SK-N-SH (cell line): Measurements from ENCODE around the gene SIDT2. TPM values are rescaled to one million over a fixed set of nuclear protein-coding genes. Genes with fewer than 3 reads are reported as not detected.

Experiments used
- CTCF ChIA-PET: fragments of 300-600, 350-600 bp; formaldehyde crosslinking; extraction: SDS; loops from one replicate; lab custom pipeline; 2021; lab: Yijun Ruan, JAX
- POLR2A ChIA-PET: fragments of 350-600 bp; sonication (Branson Sonifier 250); formaldehyde crosslinking; extraction: SDS; loops from one replicate; lab custom pipeline; 2020; ENCODE audit warnings: antibody characterized with exemption, inconsistent platforms; lab: Yijun Ruan, JAX
- DNase-seq: peaks from one replicate; pipeline ENCODE4 v3.0.0; 2012
- H2AFZ ChIP-seq: fragments of 200-600 bp; sonication (generic); 2 replicates; pipeline ENCODE4 v1.8.1; 2016; ENCODE audit warnings: antibody characterized with exemption, mild to moderate bottlenecking, low read depth
- H3F3A ChIP-seq: fragments of 200-600 bp; sonication (generic); replicated peaks from 2 replicates; pipeline ENCODE3; 2016; ENCODE audit warnings: antibody characterized with exemption, mild to moderate bottlenecking; ENCODE audit not compliant: insufficient read depth
- H3K27ac ChIP-seq, 2 experiments: fragments of 200-500 bp in 1 of 2; fragments of 200-600 bp in 1 of 2; sonication (Bioruptor generic) in 1 of 2; sonication (generic), shearing (Covaris generic) in 1 of 2; 2 replicates each; pipeline versions ENCODE4 v1.5.1 to v1.6.1; 2014 to 2016; ENCODE audit warnings: low read depth in 2 of 2, inconsistent platforms in 1 of 2, low read length in 1 of 2, mild to moderate bottlenecking in 1 of 2, mixed read lengths in 1 of 2
- H3K27me3 ChIP-seq: fragments of 200-600 bp; sonication (generic), shearing (Covaris generic); 2 replicates; pipeline ENCODE4 v1.6.1; 2016; ENCODE audit warnings: mixed run types; ENCODE audit not compliant: insufficient read depth
- H3K36me3 ChIP-seq, 2 experiments: fragments of 200-500 bp in 1 of 2; fragments of 200-600 bp in 1 of 2; sonication (Bioruptor generic) in 1 of 2; sonication (generic) in 1 of 2; replicated peaks in 1 of 2; 2 replicates each; pipeline versions ENCODE3 to v1.5.1; 2014 to 2016; ENCODE audit warnings: low read length in 1 of 2, mild to moderate bottlenecking in 1 of 2; ENCODE audit not compliant: insufficient read depth in 2 of 2, control insufficient read depth in 1 of 2
- H3K4me1 ChIP-seq, 2 experiments: fragments of 200-500 bp in 1 of 2; fragments of 200-600 bp in 1 of 2; sonication (Bioruptor generic) in 1 of 2; sonication (generic), shearing (Covaris generic) in 1 of 2; 2 replicates each; pipeline versions ENCODE4 v1.5.1 to v1.6.1; 2014 to 2016; ENCODE audit warnings: low read depth in 1 of 2, low read length in 1 of 2, mixed run types in 1 of 2; ENCODE audit not compliant: insufficient read depth in 2 of 2, control insufficient read depth in 1 of 2
- H3K4me2 ChIP-seq: fragments of 200-600 bp; sonication (generic), shearing (Covaris generic); 2 replicates; pipeline ENCODE4 v1.6.1; 2017; ENCODE audit warnings: mixed run types
- H3K4me3 ChIP-seq, 2 experiments: fragments of 200-500 bp in 1 of 2; fragments of 200-600 bp in 1 of 2; sonication (Bioruptor generic) in 1 of 2; sonication (generic), shearing (Covaris generic) in 1 of 2; 2 replicates each; pipeline versions ENCODE4 v1.5.1 to v1.8.1; 2014 to 2016; ENCODE audit warnings: low read depth in 2 of 2, inconsistent platforms in 1 of 2, low read length in 1 of 2, mild to moderate bottlenecking in 1 of 2, mixed read lengths in 1 of 2, moderate library complexity in 1 of 2
- H3K79me2 ChIP-seq: fragments of 200-600 bp; sonication (generic); 2 replicates; pipeline ENCODE4 v1.8.1; 2017; ENCODE audit warnings: mild to moderate bottlenecking; ENCODE audit not compliant: insufficient read depth
- H3K9ac ChIP-seq: fragments of 200-600 bp; sonication (generic); 2 replicates; pipeline ENCODE4 v1.6.1; 2017; ENCODE audit warnings: mixed run types
- H3K9me2 ChIP-seq: fragments of 200-600 bp; sonication (generic); 2 replicates; pipeline ENCODE4 v1.6.1; 2017; ENCODE audit warnings: mixed run types
- H3K9me3 ChIP-seq: fragments of 200-600 bp; sonication (generic); 2 replicates; pipeline ENCODE4 v1.6.1; 2017; ENCODE audit warnings: mixed run types, mild to moderate bottlenecking, moderate library complexity
- H4K20me1 ChIP-seq: fragments of 200-600 bp; sonication (generic); 2 replicates; pipeline ENCODE4 v1.6.1; 2017; ENCODE audit warnings: mild to moderate bottlenecking, mixed run types; ENCODE audit not compliant: insufficient read depth
- CHD2 ChIP-seq: fragments of 150-350 bp; IDR thresholded peaks from 2 replicates; pipeline ENCODE4 v1.6.1; 2018; ENCODE audit warnings: low read length; ENCODE audit not compliant: partially characterized antibody
- EP300 ChIP-seq, 2 experiments: IDR thresholded peaks; 2 replicates each; pipeline versions ENCODE4 v1.4.0 to v1.6.1; 2012; ENCODE audit warnings: borderline replicate concordance in 1 of 2, low read depth in 1 of 2, low read length in 1 of 2
- FOXJ3 ChIP-seq: sonication (generic); formaldehyde crosslinking; IDR thresholded peaks from 2 replicates; pipeline ENCODE4 v1.5.1; 2020; ENCODE audit warnings: mild to moderate bottlenecking, missing genetic modification reagents
- FOXM1 ChIP-seq: IDR thresholded peaks from 2 replicates; pipeline ENCODE4 v1.4.0; 2012; ENCODE audit warnings: low read depth, mild to moderate bottlenecking
- GATA2 ChIP-seq: sonication (generic); formaldehyde crosslinking; IDR thresholded peaks from 2 replicates; pipeline ENCODE4 v1.5.0; 2020; ENCODE audit warnings: mild to moderate bottlenecking, missing genetic modification reagents
- MXI1 ChIP-seq: IDR thresholded peaks from 2 replicates; pipeline ENCODE4 v1.6.1; 2012; ENCODE audit warnings: mild to moderate bottlenecking, low read depth, low read length, improper control_type of control experiment
- NFIC ChIP-seq: IDR thresholded peaks from 2 replicates; pipeline ENCODE4 v1.4.0; 2012; ENCODE audit warnings: borderline replicate concordance
- NRF1 ChIP-seq: IDR thresholded peaks from 2 replicates; pipeline ENCODE4 v1.6.1; 2012; ENCODE audit warnings: low read depth, mild to moderate bottlenecking, low read length
- POLR2AphosphoS5 ChIP-seq: IDR thresholded peaks from 2 replicates; pipeline ENCODE4 v1.6.1; 2012; ENCODE audit warnings: low read depth, low read length
- RAD21 ChIP-seq: IDR thresholded peaks from 2 replicates; pipeline ENCODE4 v1.6.1; 2012; ENCODE audit warnings: mild to moderate bottlenecking, low read length
- RCOR1 ChIP-seq: fragments of 150-350 bp; IDR thresholded peaks from 2 replicates; pipeline ENCODE4 v1.6.1; 2017; ENCODE audit warnings: antibody characterized with exemption, low read length
- RFX5 ChIP-seq: IDR thresholded peaks from 2 replicates; pipeline ENCODE4 v1.6.1; 2012; ENCODE audit warnings: mild to moderate bottlenecking, improper control_type of control experiment, low read length
- SIN3A ChIP-seq: IDR thresholded peaks from 2 replicates; pipeline ENCODE4 v1.6.1; 2012; ENCODE audit warnings: low read depth, mild to moderate bottlenecking, low read length, moderate library complexity, borderline replicate concordance
- SMC3 ChIP-seq: IDR thresholded peaks from 2 replicates; pipeline ENCODE4 v1.6.1; 2012; ENCODE audit warnings: low read depth, low read length, improper control_type of control experiment
- TAF1 ChIP-seq: IDR thresholded peaks from 2 replicates; pipeline ENCODE4 v1.6.1; 2012; ENCODE audit warnings: low read depth, mild to moderate bottlenecking, low read length, moderate library complexity, borderline replicate concordance
- YY1 ChIP-seq: IDR thresholded peaks from 2 replicates; pipeline ENCODE4 v1.4.0; 2012; ENCODE audit warnings: low read depth, mild to moderate bottlenecking
- ZBTB33 ChIP-seq: IDR thresholded peaks from 2 replicates; pipeline ENCODE4 v1.4.0; 2012; ENCODE audit warnings: low read depth, borderline replicate concordance
- WGBS: methylation state at CpG from one replicate; pipeline ENCODE4 v1.1.6; 2017; ENCODE audit warnings: low lambda C conversion rate; 5-methylcytosine and 5-hydroxymethylcytosine counted together
- polyA plus RNA-seq, 3 experiments: library from polyadenylated mRNA; depleted of rRNA; stranded (reverse); fragments of >200 nt; gene quantifications; 2 replicates each; pipeline ENCODE4 v1.2.3, GENCODE V29; 2012
- TF ChIP-seq, protein P1 (sequence below): fragments of 150-350 bp; IDR thresholded peaks from 2 replicates; pipeline ENCODE4 v1.6.1; 2016; ENCODE audit warnings: mild to moderate bottlenecking, low read depth, low read length
- TF ChIP-seq, protein P2 (sequence below): IDR thresholded peaks from 2 replicates; pipeline ENCODE4 v1.4.0; 2012; ENCODE audit warnings: low read depth, borderline replicate concordance

The SIDT2 gene
- polyA plus RNA-seq, 1 of the 3 experiments (the other 2 are of a cell fraction) = 17.5 TPM

GRCh38 chr11:117228091-117228490 is 49.5 kb downstream of the SIDT2 start:
- Histone ChIP-seq H4K20me1 (peaks cover 3% of the 10 kb centered on the region; the same call in 1 of the 2 replicates), H3K27ac (no peak overlapping the region), H3K27me3 (no peaks in the 10 kb centered on the region), H3K4me1 (peaks cover 9 to 14% of the 10 kb centered on the region in 2 experiments; a peak in 3 of 4 replicates), H3K79me2 (peaks cover 35% of the 10 kb centered on the region), H2AFZ (no peak overlapping the region), H3K4me2 (no peak overlapping the region), H3K4me3 (no peak overlapping the region), H3K9me3 (no peaks in the 10 kb centered on the region), H3K9me2 (no peaks in the 10 kb centered on the region), H3K9ac (no peak overlapping the region), H3F3A (peaks cover 8% of the 10 kb centered on the region), H3K36me3 (peaks cover 17 to 57% of the 10 kb centered on the region in 2 experiments)
- 94% methylated on average over 11 of the region's 11 CpGs for WGBS
- CTCF ChIA-PET = interaction anchor here (0.8 to 5.4 kb wide), 6 partner anchors 24 to 363 kb away, joined by 3 to 54 read pairs (median 6); partner anchors contain the start of gene SIDT2
- DNase-seq = no peak
- no peak for TF ChIP-seq YY1
- TF ChIP-seq, protein P1, sequence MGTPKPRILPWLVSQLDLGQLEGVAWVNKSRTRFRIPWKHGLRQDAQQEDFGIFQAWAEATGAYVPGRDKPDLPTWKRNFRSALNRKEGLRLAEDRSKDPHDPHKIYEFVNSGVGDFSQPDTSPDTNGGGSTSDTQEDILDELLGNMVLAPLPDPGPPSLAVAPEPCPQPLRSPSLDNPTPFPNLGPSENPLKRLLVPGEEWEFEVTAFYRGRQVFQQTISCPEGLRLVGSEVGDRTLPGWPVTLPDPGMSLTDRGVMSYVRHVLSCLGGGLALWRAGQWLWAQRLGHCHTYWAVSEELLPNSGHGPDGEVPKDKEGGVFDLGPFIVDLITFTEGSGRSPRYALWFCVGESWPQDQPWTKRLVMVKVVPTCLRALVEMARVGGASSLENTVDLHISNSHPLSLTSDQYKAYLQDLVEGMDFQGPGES = no peak
- TF ChIP-seq, protein P2, sequence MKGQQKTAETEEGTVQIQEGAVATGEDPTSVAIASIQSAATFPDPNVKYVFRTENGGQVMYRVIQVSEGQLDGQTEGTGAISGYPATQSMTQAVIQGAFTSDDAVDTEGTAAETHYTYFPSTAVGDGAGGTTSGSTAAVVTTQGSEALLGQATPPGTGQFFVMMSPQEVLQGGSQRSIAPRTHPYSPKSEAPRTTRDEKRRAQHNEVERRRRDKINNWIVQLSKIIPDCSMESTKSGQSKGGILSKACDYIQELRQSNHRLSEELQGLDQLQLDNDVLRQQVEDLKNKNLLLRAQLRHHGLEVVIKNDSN = no peak
- TF ChIP-seq RFX5 = no peak
- TF ChIP-seq NRF1 = no peak
- no peak for TF ChIP-seq RCOR1
- no peak for TF ChIP-seq SIN3A
- no peak for TF ChIP-seq NFIC
- no peak for TF ChIP-seq CHD2
- TF ChIP-seq FOXM1 = no peak
- POLR2A ChIA-PET = interaction anchor here (0.9 kb wide), 1 partner anchor 20 kb away, joined by 3 read pairs; no protein-coding TSS in a partner anchor

GRCh38 chr11:117229411-117229810 is 50.9 kb downstream of the SIDT2 start:
- DNase-seq = no peak
- Histone ChIP-seq H3K27ac (no peak overlapping the region), H4K20me1 (peaks cover 3% of the 10 kb centered on the region; the same call in 1 of the 2 replicates), H3K9me2 (no peaks in the 10 kb centered on the region), H3K27me3 (no peaks in the 10 kb centered on the region), H3K4me2 (no peak overlapping the region), H2AFZ (no peak overlapping the region), H3K79me2 (peaks cover 47% of the 10 kb centered on the region), H3K9ac (no peak overlapping the region), H3K4me1 (peaks cover 9 to 22% of the 10 kb centered on the region in 2 experiments; a peak in 3 of 4 replicates), H3K4me3 (no peak overlapping the region), H3K9me3 (no peaks in the 10 kb centered on the region), H3F3A (peaks cover 13% of the 10 kb centered on the region), H3K36me3 (peaks cover 12 to 46% of the 10 kb centered on the region in 2 experiments)
- ChIA-PET POLR2A (interaction anchor here (0.8 kb wide), 1 partner anchor 8 kb away, joined by 3 read pairs; no protein-coding TSS in a partner anchor), CTCF (interaction anchor here (0.8 to 5.4 kb wide), 3 partner anchors 49 to 438 kb away, joined by 3 to 54 read pairs (median 9); partner anchors contain the start of genes APOA5 and SIDT2)
- 92% methylated on average over 2 of the region's 12 CpGs for WGBS
- TF ChIP-seq YY1 (no peak), GATA2 (CRISPR knock-in tag) (no peak), ZBTB33 (no peak), RAD21 (no peak), TAF1 (no peak), SMC3 (no peak), FOXJ3 (CRISPR knock-in tag) (no peak), RCOR1 (no peak), MXI1 (no peak), EP300 (IDR thresholded peaks at IDR 0.05; ENCODE audit: borderline replicate concordance in 1 of 2, low read depth in 1 of 2, low read length in 1 of 2) (no peak), POLR2AphosphoS5 (no peak)
- TF ChIP-seq, protein P2 = no peak
